Right lobe of liver (tissue), 6 donors: ENCODE results near the gene IGF2BP3. TPM values are rescaled to one million over a fixed set of nuclear protein-coding genes. Genes with fewer than 3 reads are reported as not detected.

ENCODE experiments used
- ATAC-seq, 4 donors: fragments of 200-7000 bp; cut with Tn5 transposase; one replicate each; pipeline ENCODE4 v1.9.1; 2020; ENCODE audit warnings: mild to moderate bottlenecking in 4 of 4, moderate library complexity in 4 of 4
- DNase-seq, 3 donors: peaks; one replicate each; pipeline ENCODE4 v3.0.0-alpha.2; 2020
- H3K27ac ChIP-seq, 3 donors: fragments of 200-600 bp; one replicate each; pipeline ENCODE4 v1.8.0; 2022
- H3K27me3 ChIP-seq, 2 donors: fragments of 200-600 bp; one replicate each; pipeline ENCODE4 v1.8.0; 2022
- H3K36me3 ChIP-seq, 4 donors: fragments of 200-600 bp; sonication (generic) in 1 of 4; one replicate each; pipeline versions ENCODE4 v1.5.1 to v1.8.0; 2017 to 2022; ENCODE audit warnings: control low read depth in 1 of 4
- H3K4me1 ChIP-seq, 4 donors: fragments of 200-600 bp; sonication (generic) in 1 of 4; one replicate each; pipeline versions ENCODE4 v1.5.1 to v1.8.0; 2017 to 2022; ENCODE audit warnings: control low read depth in 1 of 4
- H3K4me3 ChIP-seq, 3 donors: fragments of 200-600 bp; one replicate each; pipeline ENCODE4 v1.8.0; 2022
- H3K9me3 ChIP-seq, 4 donors: fragments of 200-600 bp; sonication (generic) in 1 of 4; one replicate each; pipeline versions ENCODE4 v1.5.1 to v1.8.0; 2017 to 2022; ENCODE audit warnings: control low read depth in 1 of 4
- CTCF ChIP-seq, 4 donors: fragments of 200-600 bp in 3 of 4; fragments of 450-650 bp in 1 of 4; IDR thresholded peaks; one replicate each; pipeline versions ENCODE4 v1.5.1 to v1.8.0; 2016 to 2022; ENCODE audit warnings: antibody characterized with exemption in 4 of 4, mild to moderate bottlenecking in 2 of 4
- POLR2A ChIP-seq: fragments of 450-650 bp; IDR thresholded peaks from one replicate; pipeline ENCODE4 v1.6.1; 2017; ENCODE audit warnings: antibody characterized with exemption, mild to moderate bottlenecking
- WGBS: methylation state at CpG from one replicate; pipeline ENCODE4 v1.1.6; 2018; ENCODE audit warnings: low coverage, low lambda C conversion rate; ENCODE audit not compliant: insufficient coverage; ENCODE audit errors: missing lambda C conversion rate; 5-methylcytosine and 5-hydroxymethylcytosine counted together
- intact Hi-C, 2 donors: fragments of 100-400 bp; cut with DNase I; formaldehyde crosslinking; loops; one replicate each; pipeline versions ENCODE4 v1.11.2 to v1.14.1; 2022
- total RNA-seq, 6 experiments: library from RNA; depleted of rRNA in 2 of 6; stranded (reverse); fragments of >200 nt in 2 of 6; fragmentation: NEBNext Ultra II Directional in 3 of 6; extraction: Animal tissue kit (Norgen Biotek cat#: 25700) in 3 of 6; gene quantifications; one replicate each; pipeline versions ENCODE4 v1.1.0 to v1.2.4, GENCODE V29; 2016 to 2023
- donor health status: DM: no; HTN: yes; CAD: no.
- donor health status: DM: no; HTN: no; CAD: no.
- donor health status: DM: no; HTN: no; CAD: no.
- donor health status: DM: no; HTN: yes; CAD: no.
- donor health status: DM: no; HTN: yes; CAD: no.

IGF2BP3 gene
- total RNA-seq, 6 experiments from 2014 or later, result 0.12 to 0.64 (median 0.19) TPM; not detected in 1

DNA sequence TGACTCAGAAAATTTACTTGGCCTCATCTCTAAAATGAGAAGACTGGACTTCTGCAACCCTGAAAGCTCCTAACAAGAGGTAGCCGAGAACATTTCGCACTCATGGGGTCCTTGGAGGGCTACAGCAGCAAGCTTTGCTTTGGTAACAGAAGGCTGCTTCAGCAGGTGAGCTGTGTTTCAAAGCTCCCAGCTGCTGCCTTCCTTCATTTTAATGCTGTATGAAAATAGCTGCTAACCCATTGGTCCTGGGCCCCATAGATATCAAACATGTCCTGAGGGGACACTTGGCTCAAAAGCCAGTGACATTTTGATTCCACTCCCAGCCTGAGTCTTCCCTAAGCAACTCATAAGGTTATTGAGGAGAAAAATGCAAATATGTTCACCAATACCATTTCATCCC lies 185.4 kb downstream of the IGF2BP3 start:
- intact Hi-C loops, result no loop called here
- no peak for DNase-seq
- no peak overlapping the region for H3K27ac ChIP-seq
- WGBS, result no CpG with 5 or more reads among the region's 2 CpGs
- no peak overlapping the region for H3K4me3 ChIP-seq
- H3K27me3 ChIP-seq, result no peaks in the 10 kb centered on the region
- H3K4me1 ChIP-seq, result no peaks in the 10 kb centered on the region
- no peak for ATAC-seq
- no peaks in the 10 kb centered on the region for H3K9me3 ChIP-seq
- no peaks in the 10 kb centered on the region for H3K36me3 ChIP-seq
- TF ChIP-seq CTCF (IDR thresholded peaks at IDR 0.05) (no peak), POLR2A (no peak)

DNA sequence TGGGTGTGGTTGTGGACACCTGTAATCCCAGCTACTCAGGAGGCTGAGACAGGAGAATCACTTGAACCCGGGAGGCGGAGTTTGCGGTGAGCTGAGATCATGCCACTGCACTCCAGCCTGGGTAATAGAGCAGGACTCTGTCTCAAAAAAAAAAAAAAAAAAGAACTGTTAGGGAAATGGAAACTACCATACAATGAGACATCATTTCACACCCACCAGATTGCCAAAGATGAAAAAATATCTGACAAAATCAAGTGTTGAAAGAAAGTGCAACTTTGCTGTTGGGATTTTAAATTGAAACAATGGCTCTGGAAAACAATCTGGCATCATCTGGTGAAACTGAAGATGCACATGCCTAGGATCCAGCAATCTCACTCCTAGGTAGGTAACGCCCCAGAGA lies 187.2 kb downstream of the IGF2BP3 start:
- intact Hi-C loops, result no loop called here
- no peak for ATAC-seq
- 100% methylated on average over 3 of the region's 4 CpGs for WGBS

GRCh38 chr7:23279819-23280525 lies 190.3 kb downstream of the IGF2BP3 start:
- 100% methylated on average over 2 of the region's 2 CpGs for WGBS
- intact Hi-C loops, result no loop called here
- no peak overlapping the region for H3K27ac ChIP-seq
- H3K4me3 ChIP-seq, result no peak overlapping the region
- H3K9me3 ChIP-seq, result no peaks in the 10 kb centered on the region
- DNase-seq (no peak), ATAC-seq (no peak)
- TF ChIP-seq CTCF (IDR thresholded peaks at IDR 0.05) (no peak), POLR2A (no peak)
- no peaks in the 10 kb centered on the region for H3K4me1 ChIP-seq
- H3K27me3 ChIP-seq, result no peaks in the 10 kb centered on the region
- H3K36me3 ChIP-seq, result no peaks in the 10 kb centered on the region

More for the DNA sequence above, 187.2 kb downstream of the IGF2BP3 start:
- Histone ChIP-seq H3K36me3 (no peaks in the 10 kb centered on the region), H3K9me3 (no peaks in the 10 kb centered on the region), H3K4me1 (no peaks in the 10 kb centered on the region), H3K4me3 (no peak overlapping the region), H3K27me3 (no peaks in the 10 kb centered on the region), H3K27ac (no peak overlapping the region)
- DNase-seq, result no peak
- TF ChIP-seq POLR2A (no peak), CTCF (IDR thresholded peaks at IDR 0.05) (no peak)

DNA sequence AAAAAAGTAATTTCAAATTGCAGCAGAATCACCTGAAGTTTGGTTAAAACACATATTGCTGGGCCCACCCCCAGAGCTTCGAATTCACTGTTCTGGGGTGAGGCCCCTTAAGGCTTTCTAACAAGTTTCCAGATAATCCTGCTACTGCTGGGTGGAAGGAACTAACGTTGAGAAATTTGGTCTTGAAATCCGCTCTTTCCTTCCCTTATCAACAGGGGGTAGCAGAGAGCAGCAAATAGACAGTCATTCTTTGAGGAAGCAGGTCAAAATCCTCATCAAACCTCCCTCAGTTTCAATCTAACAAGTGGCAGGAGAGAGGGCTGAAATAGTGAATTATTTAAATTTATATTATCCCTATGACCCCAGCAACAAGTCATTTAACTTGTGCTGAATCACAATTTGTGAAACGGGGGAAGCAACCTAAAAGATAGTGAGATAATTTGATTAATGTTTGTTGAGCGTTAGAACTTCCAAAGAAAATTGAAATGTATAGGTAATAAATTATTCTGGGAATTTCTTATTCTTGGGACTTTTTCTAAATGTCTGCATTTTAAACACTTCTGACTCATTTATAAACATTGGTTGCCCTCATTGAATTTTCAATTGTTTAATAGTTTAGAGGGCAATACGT lies 192.8 kb downstream of the IGF2BP3 start:
- H3K4me1 ChIP-seq, result no peaks in the 10 kb centered on the region
- H3K4me3 ChIP-seq, result no peak overlapping the region
- WGBS, result 32% methylated on average over 6 of the region's 6 CpGs
- TF ChIP-seq CTCF (IDR thresholded peaks at IDR 0.05) (peak; percentile 71 to 78 (median 75)), POLR2A (no peak)
- DNase-seq (no peak), ATAC-seq (peak; percentile 79 to 81 (median 80))
- H3K27ac ChIP-seq, result no peak overlapping the region
- H3K27me3 ChIP-seq, result no peaks in the 10 kb centered on the region
- intact Hi-C loops, result no loop called here
- no peaks in the 10 kb centered on the region for H3K36me3 ChIP-seq
- no peaks in the 10 kb centered on the region for H3K9me3 ChIP-seq
